RKO (cell line): ENCODE data around the gene KCNN3.
A peak's percentile ranks its signal among the peaks of the same experiment; 100 is the strongest.

Experiments
- DNase-seq: peaks from one replicate; pipeline ENCODE4 v3.0.0-alpha.2; 2016; ENCODE audit warnings: low spot score

KCNN3 gene

DNA sequence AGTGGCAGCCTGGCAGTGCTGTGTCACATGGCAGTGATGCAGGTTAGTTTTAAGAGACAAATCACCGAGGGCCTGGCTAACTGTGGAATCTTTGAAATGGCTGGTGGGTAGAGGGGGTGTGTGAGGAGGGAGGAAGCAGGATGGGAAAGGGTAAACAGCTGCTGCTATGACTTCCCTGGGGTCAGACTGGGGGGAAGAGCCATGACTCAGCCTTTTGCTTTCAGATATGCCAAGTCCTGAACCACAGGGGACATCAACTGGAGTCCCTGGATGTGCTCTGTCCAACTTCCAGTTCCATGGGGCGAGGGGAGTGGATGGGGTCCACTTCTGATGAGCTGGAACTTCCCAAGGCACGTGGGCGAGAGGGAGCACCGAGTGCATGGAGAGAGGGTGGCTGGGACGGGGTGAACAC, 141.0 kb downstream of the KCNN3 start:
- DNase-seq = no peak

GRCh38 chr1:154726896-154727753, 143.0 kb downstream of the KCNN3 start:
- no peak for DNase-seq

DNA sequence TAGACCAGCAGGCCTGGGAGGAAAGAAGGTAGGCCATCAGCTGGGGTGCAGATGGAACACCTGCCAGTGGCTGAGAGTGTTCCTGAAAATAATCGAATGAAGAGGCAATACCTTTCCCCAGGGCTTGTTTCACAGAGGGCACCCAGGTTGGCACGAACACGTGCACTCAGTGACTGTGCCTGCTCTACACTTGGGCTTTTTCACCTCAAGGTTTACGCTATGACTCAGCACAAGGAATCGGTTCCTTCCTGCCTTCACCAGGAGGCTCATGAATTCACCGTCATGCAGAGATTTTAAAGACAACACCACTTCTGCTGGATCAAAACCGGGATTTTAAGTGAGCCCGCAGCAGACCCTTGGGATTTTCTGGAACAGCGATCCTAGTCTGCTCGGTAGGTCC, 143.6 kb downstream of the KCNN3 start:
- DNase-seq = no peak

GRCh38 chr1:154725865-154726264, 144.2 kb downstream of the KCNN3 start:
- DNase-seq = no peak

DNA sequence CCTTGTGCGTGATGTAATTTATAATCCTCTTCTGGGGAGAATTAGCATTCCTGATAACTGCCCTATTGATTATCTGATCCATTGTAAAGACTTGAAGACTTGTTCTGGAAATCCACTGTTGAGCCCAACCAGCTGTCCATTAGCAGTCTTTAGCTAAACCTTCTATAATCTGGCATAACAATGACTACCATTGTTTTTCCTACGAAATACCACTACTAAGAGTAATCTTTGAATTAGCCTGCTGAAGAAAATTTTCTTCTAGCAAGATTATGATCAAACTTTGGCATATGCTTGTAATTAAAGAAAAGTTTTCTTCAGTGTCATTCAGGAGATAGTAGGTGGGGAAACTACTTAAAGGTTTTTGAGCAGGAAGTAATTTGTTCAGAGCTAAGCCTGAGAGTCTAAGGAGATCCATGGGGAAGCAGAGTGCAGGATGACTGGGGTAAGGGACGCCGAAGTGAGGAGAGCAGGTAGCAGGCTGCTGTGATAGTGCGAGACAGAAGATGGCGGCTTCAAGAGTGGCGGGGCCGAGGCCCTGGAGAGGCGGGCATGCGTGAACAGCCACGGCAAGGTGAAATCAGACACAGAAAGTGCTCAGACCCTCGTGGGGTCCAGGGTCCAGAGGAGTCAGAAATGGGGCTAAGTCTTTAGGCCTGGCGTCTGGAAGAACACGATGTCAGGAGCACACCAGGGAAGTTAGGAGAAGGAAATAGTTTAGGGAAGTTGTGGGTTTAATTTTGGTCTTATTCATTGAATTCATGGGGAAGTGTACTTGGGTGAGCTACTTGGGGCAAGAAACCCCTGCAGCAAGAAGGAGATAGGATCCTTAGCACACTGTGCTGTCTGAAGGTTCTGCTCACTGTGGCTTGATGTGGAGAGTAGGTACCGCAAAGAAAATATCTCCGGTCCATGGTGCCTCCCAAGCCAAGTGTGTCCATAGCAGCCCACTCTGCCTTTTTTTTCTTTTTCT, 149.5 kb downstream of the KCNN3 start:
- DNase-seq = no peak

DNA sequence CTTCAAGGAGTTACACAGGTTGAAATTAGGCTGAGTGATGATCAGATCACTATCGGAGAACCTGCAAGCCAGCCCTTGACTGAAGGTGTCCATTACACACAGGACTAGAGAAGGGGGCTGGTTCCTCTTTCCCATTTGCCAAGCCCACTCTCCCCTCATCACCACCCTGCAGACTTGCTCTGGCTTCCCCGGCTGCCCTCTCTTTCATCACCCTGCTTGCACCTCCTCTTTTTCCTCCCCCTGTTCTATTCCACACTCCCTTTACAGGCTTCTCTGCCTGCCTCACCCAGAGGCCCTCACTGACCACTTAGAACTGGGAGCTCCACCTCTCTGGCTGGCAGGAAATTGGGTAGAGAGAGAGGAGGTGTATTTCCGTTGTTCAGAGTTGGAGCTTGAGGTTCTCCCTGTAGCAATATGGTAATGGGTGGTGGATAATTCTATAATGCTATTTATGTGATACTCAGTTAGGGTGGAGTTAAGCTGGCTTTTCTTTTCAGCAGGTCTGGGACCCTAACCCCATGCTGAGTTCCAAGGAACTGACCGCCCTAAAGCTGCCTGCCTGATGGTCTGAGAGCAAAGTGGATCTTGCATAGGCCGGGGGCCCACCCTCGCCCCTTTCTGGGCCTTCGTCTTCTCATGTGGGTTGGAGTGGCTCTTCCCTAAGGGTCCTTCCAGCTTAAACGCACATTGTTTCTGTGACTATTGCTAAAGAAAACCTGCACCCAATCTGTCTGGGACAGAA, 150.3 kb downstream of the KCNN3 start:
- DNase-seq = no peak

DNA sequence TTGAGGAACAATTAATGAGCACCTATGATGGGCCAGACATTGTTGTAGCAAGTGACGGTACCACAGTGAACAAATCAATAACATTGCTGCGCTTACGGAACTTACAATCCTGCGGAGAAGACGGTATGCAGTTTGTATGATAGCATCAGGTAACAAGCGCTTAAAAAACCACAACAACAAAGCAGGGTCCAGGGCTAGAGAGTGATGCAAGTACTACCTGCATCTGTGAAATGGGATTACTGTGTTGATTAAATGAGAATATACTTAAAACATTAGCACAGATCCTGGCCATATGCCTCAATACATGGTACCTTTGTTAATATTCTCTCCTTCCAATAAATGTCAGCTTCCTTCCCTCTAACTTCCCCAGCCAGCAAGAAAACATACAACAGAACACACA, 151.5 kb downstream of the KCNN3 start:
- DNase-seq = no peak

- DNase-seq = no peak
Observed at GRCh38 chr1:154717528-154717924, 152.6 kb downstream of the KCNN3 start.

DNA sequence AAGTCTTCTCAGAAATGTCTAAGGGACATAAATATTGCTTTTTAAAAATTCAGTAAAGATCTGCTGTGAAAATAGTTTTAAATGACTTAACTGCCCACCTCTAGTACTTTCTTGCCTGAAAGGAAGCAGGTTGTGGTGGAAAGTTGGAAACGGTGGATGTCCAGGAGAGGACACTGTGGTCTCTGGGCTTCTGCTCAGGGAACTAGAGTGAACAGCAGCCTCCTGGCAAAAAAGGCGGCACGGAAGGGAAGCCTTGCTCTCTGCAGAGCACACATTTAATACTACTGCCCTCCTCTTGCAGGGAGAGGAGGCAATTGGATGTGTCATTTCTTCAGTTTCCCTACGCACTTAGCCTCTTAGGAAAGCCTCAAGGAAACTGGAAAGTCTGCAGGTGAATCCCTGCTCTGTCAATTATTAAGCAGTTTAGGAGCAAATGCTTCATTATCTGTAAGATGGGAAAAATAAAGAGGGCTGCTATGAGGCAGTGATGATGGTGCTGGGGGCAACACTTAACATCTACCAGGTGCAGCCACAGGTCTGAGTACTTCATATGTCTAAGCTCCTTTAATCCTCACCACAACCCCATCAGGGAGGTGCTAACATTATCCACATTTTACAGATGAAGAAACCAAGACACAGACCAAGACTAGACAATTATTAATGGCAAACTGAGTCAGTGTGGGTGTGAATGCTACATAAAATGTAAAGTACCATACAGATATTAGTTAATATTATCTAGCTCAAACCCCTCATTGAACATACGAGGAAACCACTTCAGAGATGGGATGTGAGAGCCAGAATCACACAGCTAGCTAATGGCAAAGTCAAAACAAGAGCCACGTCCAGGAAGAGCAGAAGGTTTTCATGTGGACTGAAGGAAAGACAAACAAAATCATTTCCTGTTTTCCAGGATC, 153.2 kb downstream of the KCNN3 start:
- DNase-seq = no peak

- DNase-seq = no peak
Observed at GRCh38 chr1:154716011-154716410, 154.1 kb downstream of the KCNN3 start.

- DNase-seq = no peak
Observed at GRCh38 chr1:154715385-154715784, 154.7 kb downstream of the KCNN3 start.

DNA sequence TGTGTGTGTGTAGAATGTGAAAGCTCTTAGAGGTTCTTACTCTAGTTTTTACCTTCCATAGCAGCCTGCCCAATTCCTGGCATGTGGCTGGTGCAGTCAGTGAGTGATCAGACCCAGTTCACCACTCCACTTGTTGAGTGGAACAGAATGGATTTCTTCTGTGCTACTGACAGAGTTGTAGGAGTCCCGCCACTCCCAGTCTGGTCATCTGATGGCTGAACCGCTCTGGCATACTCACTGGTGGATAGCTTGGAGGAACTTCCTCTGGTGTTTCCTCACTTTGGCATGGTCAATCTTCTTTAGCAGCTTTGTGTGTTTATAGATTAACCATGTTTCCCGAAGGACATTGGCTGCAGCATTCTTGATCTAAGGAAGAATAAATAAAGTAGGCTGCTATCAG, 155.4 kb downstream of the KCNN3 start:
- peak; percentile 48 for DNase-seq

- DNase-seq = no peak
Observed at GRCh38 chr1:154714052-154714623, 155.9 kb downstream of the KCNN3 start.

DNA sequence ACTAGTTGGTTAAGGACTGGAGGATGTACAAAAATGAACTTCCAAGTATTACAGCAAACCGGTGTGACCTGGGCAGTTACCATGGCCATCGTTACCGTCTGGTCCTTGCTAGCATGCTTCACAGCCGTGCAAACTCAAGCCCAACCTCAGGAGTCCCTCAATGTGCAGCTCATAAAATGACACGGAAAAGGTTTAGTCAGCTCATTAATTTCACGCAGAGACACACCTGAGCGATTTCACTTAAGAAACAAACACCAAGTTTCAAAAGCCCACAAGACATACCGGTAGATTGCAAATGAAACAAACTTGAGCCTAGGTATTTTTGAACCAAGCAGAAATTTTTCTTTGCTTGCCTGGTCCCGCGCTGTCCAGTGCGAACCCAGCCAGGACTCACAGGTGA, 157.1 kb downstream of the KCNN3 start:
- no peak for DNase-seq

- no peak for DNase-seq
Observed at GRCh38 chr1:154712166-154712810, 157.8 kb downstream of the KCNN3 start.

GRCh38 chr1:154711416-154711815, 158.7 kb downstream of the KCNN3 start:
- no peak for DNase-seq

DNA sequence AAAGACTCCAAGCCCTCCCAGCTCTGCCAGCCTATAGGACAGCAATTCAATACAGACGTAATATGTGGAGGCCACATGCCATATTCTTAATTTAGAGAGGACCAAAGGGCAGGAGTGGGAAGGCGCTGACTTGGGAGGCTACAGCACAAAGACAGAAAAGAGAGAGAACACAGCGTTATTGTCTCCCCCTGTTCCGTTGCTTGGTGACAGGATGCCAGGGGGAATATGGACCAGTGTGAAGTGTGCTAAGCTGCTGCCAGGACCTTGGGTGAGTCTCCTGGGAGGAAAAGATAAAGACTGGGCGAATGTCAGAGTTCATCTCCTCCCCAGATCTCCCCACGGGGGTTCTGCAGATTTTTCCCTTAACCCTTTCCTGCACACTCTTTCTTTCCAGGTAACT, 160.0 kb downstream of the KCNN3 start:
- no peak for DNase-seq

- no peak for DNase-seq
Observed at GRCh38 chr1:154707901-154708463, 162.1 kb downstream of the KCNN3 start.

DNA sequence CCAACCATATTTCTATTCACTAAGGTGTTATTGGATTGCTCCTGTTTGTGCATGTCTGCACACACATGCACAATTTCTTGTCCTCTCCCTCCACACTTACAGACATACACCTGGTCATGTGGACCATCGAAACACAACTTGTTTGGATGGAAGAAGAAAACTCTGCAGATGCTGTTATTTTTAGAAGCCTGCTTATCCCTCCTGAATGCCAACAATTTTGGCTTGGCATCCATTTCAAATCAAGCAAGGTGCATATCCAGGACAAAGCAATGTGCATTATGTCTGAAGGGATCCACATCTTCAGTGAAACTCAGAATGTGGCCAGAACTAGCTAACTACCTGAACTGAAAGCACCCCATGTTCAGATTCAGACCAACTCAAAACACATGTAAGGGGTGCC, 163.2 kb downstream of the KCNN3 start:
- DNase-seq = no peak

- no peak for DNase-seq
Observed at GRCh38 chr1:154705544-154705943, 164.5 kb downstream of the KCNN3 start.
